GM18861 (cell line): Measurements from ENCODE around the gene RAMAC.
"Not testable (repeated sequence)": the region's sequence is repeated elsewhere in the genome, so short reads cannot be mapped to it uniquely, and the experiment has no call there.

Experiments used
- ATAC-seq: cut with Tn5 transposase; IDR thresholded peaks from one replicate; pipeline ENCODE4 v1.9.1; 2021; ENCODE audit not compliant: unreplicated experiment

Gene RAMAC

GRCh38 chr15:82985688-82986441 lies at the start of gene RAMAC:
RAMAC (plus strand) TSS chr15:82986210; CDS start chr15:82989019, 2,809 bp downstream.
- ATAC-seq: peak; percentile 92

- no peak for ATAC-seq
These were observed 48.9 kb upstream of the RAMAC start for GRCh38 chr15:82936966-82937711.

- no peak for ATAC-seq
These were observed 48.3 kb upstream of the RAMAC start for GRCh38 chr15:82937712-82938058.

GRCh38 chr15:82939678-82940077 lies 46.3 kb upstream of the RAMAC start:
- not testable (repeated sequence) for ATAC-seq

- no peak for ATAC-seq
These were observed 43.3 kb upstream of the RAMAC start for GRCh38 chr15:82942691-82943090.

GRCh38 chr15:82943176-82943575 lies 42.8 kb upstream of the RAMAC start:
- ATAC-seq: no peak

- no peak for ATAC-seq
These were observed 42.0 kb upstream of the RAMAC start for GRCh38 chr15:82944056-82944455.

- ATAC-seq: no peak
These were observed 41.2 kb upstream of the RAMAC start for GRCh38 chr15:82944821-82945220.

GRCh38 chr15:82945326-82945725 lies 40.7 kb upstream of the RAMAC start:
- ATAC-seq: no peak

GRCh38 chr15:82946155-82946701 lies 39.8 kb upstream of the RAMAC start:
- ATAC-seq: no peak

- no peak for ATAC-seq
These were observed 35.7 kb upstream of the RAMAC start for GRCh38 chr15:82950295-82950694.

- no peak for ATAC-seq
These were observed 35.2 kb upstream of the RAMAC start for GRCh38 chr15:82950746-82951370.

- ATAC-seq: no peak
These were observed 34.4 kb upstream of the RAMAC start for GRCh38 chr15:82951472-82952157.

- ATAC-seq: no peak
These were observed 33.6 kb upstream of the RAMAC start, which contains the start of gene HOMER2 for GRCh38 chr15:82952158-82953081. HOMER2 (minus strand) TSS chr15:82952720; CDS start chr15:82952535, 185 bp downstream.

- ATAC-seq: no peak
These were observed 27.4 kb upstream of the RAMAC start for GRCh38 chr15:82958638-82959037.

GRCh38 chr15:82959423-82959822 lies 26.6 kb upstream of the RAMAC start:
- ATAC-seq: no peak

- no peak for ATAC-seq
These were observed 25.2 kb upstream of the RAMAC start for GRCh38 chr15:82960766-82961165.

GRCh38 chr15:82963471-82964341 lies 22.3 kb upstream of the RAMAC start:
- ATAC-seq: no peak

- no peak for ATAC-seq
These were observed 21.1 kb upstream of the RAMAC start for GRCh38 chr15:82964890-82965289.
